Transverse colon (tissue), 4 donors: ENCODE data around the gene ZKSCAN3. TPM values are rescaled to one million over a fixed set of nuclear protein-coding genes. Genes with fewer than 3 reads are reported as not detected.

Experiments used
- DNase-seq: peaks from one replicate; pipeline ENCODE4 v3.0.0-alpha.2; 2019
- H3K27ac ChIP-seq, 4 donors: fragments of 200-600 bp; sonication (generic); 2 replicates each; pipeline ENCODE4 v1.5.1; 2016 to 2018; ENCODE audit warnings: inconsistent platforms in 4 of 4
- H3K27me3 ChIP-seq: fragments of 200-600 bp; sonication (generic); 2 replicates; pipeline ENCODE4 v1.5.1; 2017; ENCODE audit warnings: inconsistent platforms
- H3K36me3 ChIP-seq, 4 donors: fragments of 200-600 bp; sonication (generic); 2 replicates each; pipeline ENCODE4 v1.5.1; 2017 to 2019; ENCODE audit warnings: inconsistent platforms in 4 of 4
- H3K4me1 ChIP-seq, 4 donors: fragments of 200-600 bp; sonication (generic); 2 replicates each; pipeline ENCODE4 v1.5.1; 2017 to 2020; ENCODE audit warnings: inconsistent platforms in 4 of 4
- H3K4me3 ChIP-seq, 4 donors: fragments of 200-600 bp; sonication (generic); 1 replicate in 1 of 4; 2 replicates in 3 of 4; pipeline versions ENCODE4 v1.5.1 to v1.6.1; 2017 to 2019; ENCODE audit warnings: inconsistent platforms in 4 of 4
- H3K9me3 ChIP-seq, 2 donors: fragments of 200-600 bp; sonication (generic); 2 replicates each; pipeline ENCODE4 v1.5.1; 2017 to 2019; ENCODE audit warnings: inconsistent platforms in 2 of 2
- EP300 ChIP-seq: sonication (generic); formaldehyde crosslinking; IDR thresholded peaks from one replicate; pipeline ENCODE4 v1.6.1; 2017; ENCODE audit warnings: antibody characterized with exemption, low read depth
- POLR2A ChIP-seq: fragments of 450-650 bp; IDR thresholded peaks from one replicate; pipeline ENCODE4 v1.6.1; 2016; ENCODE audit warnings: antibody characterized with exemption, mild to moderate bottlenecking, moderate library complexity
- POLR2AphosphoS5 ChIP-seq, 3 donors: sonication (generic); formaldehyde crosslinking; IDR thresholded peaks; one replicate each; pipeline ENCODE4 v1.6.1; 2016; ENCODE audit warnings: antibody characterized with exemption in 3 of 3
- WGBS, 2 donors: methylation state at CpG; one replicate each; pipeline ENCODE4 v1.1.5; 2018; ENCODE audit warnings: low coverage in 1 of 2; 5-methylcytosine and 5-hydroxymethylcytosine counted together
- in situ Hi-C, 4 donors: fragments of 200-750 bp; cut with MboI; loops; one replicate each; pipeline versions ENCODE4 v1.15.0 to v1.15.1; 2017; ENCODE audit warnings: low sequenced_read_pairs in 3 of 4, low pct_ligation_motif_present in 1 of 4, low pct_unique_long_range_greater_than_20kb in 1 of 4
- intact Hi-C: fragments of 100-400 bp; cut with DNase I; formaldehyde crosslinking; loops from one replicate; pipeline ENCODE4 v1.15.1; 2023; ENCODE audit warnings: low total_unique reads
- total RNA-seq, 4 donors: library from RNA; depleted of rRNA; stranded (reverse); fragments of >200 nt; gene quantifications; one replicate each; pipeline ENCODE4 v1.1.0, GENCODE V29; 2016
- TF ChIP-seq, protein P1 (sequence below), 5 experiments: fragments of 200-600 bp in 3 of 5; fragments of 450-650 bp in 2 of 5; sonication (generic) in 3 of 5; IDR thresholded peaks; 1 replicate in 2 of 5; 2 replicates in 3 of 5; pipeline ENCODE4 v1.5.1; 2016 to 2017; ENCODE audit warnings: antibody characterized with exemption in 5 of 5, inconsistent platforms in 3 of 5, mild to moderate bottlenecking in 2 of 5, moderate library complexity in 1 of 5

Gene ZKSCAN3
- total RNA-seq, 4 donors from 2014 or later: 1.4 to 5.2 (median 4.3) TPM

GRCh38 chr6:28336284-28337120, 13.2 kb upstream of the ZKSCAN3 start:
- H3K27ac ChIP-seq: peak overlapping the region; percentile 96 to 98 (median 96)
- H3K36me3 ChIP-seq: no peaks in the 10 kb centered on the region
- TF ChIP-seq, protein P1, sequence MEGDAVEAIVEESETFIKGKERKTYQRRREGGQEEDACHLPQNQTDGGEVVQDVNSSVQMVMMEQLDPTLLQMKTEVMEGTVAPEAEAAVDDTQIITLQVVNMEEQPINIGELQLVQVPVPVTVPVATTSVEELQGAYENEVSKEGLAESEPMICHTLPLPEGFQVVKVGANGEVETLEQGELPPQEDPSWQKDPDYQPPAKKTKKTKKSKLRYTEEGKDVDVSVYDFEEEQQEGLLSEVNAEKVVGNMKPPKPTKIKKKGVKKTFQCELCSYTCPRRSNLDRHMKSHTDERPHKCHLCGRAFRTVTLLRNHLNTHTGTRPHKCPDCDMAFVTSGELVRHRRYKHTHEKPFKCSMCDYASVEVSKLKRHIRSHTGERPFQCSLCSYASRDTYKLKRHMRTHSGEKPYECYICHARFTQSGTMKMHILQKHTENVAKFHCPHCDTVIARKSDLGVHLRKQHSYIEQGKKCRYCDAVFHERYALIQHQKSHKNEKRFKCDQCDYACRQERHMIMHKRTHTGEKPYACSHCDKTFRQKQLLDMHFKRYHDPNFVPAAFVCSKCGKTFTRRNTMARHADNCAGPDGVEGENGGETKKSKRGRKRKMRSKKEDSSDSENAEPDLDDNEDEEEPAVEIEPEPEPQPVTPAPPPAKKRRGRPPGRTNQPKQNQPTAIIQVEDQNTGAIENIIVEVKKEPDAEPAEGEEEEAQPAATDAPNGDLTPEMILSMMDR (IDR thresholded peaks at IDR 0.05): no peak
- TF ChIP-seq POLR2AphosphoS5 (IDR thresholded peaks at IDR 0.05) (no peak), POLR2A (no peak), EP300 (no peak)
- in situ Hi-C loops: loop anchor here in 1 of 4 donors (25.0 kb wide), 1 partner anchor 1174 kb away; no protein-coding TSS in a partner anchor
- DNase-seq: peak; percentile 43
- peaks cover 0 to 3% of the 10 kb centered on the region in 2 donors for H3K9me3 ChIP-seq
- peak overlapping the region; percentile 52 to 76 (median 63) for H3K4me3 ChIP-seq
- intact Hi-C loops: loop anchor here (10.0 kb wide), 1 partner anchor 52 kb away; the partner anchor contains the start of gene PGBD1
- no peaks in the 10 kb centered on the region for H3K27me3 ChIP-seq
- 2 to 7% methylated on average over 12 to 24 of the region's 24 CpGs for whole genome bisulfite sequencing, 2 donors
- peaks cover 6 to 24% (median 15%) of the 10 kb centered on the region in 4 donors for H3K4me1 ChIP-seq

GRCh38 chr6:28337121-28337520, 12.6 kb upstream of the ZKSCAN3 start:
- peak overlapping the region; percentile 96 to 98 (median 96) for H3K27ac ChIP-seq
- no peaks in the 10 kb centered on the region for H3K9me3 ChIP-seq
- H3K4me3 ChIP-seq: peak overlapping the region in 2 of 4 donors; percentile 59 to 67
- H3K4me1 ChIP-seq: peaks cover 6 to 24% (median 15%) of the 10 kb centered on the region in 4 donors
- no peaks in the 10 kb centered on the region for H3K27me3 ChIP-seq
- intact Hi-C loops (loop anchor here (10.0 kb wide), 1 partner anchor 52 kb away; the partner anchor contains the start of gene PGBD1), in situ Hi-C loops (loop anchor here in 1 of 4 donors (25.0 kb wide), 1 partner anchor 1175 kb away; no protein-coding TSS in a partner anchor)
- DNase-seq: no peak
- no peaks in the 10 kb centered on the region for H3K36me3 ChIP-seq
- TF ChIP-seq, protein P1 (IDR thresholded peaks at IDR 0.05): no peak
- no peak for TF ChIP-seq POLR2AphosphoS5 (IDR thresholded peaks at IDR 0.05)
- TF ChIP-seq POLR2A: no peak
- no peak for TF ChIP-seq EP300

DNA sequence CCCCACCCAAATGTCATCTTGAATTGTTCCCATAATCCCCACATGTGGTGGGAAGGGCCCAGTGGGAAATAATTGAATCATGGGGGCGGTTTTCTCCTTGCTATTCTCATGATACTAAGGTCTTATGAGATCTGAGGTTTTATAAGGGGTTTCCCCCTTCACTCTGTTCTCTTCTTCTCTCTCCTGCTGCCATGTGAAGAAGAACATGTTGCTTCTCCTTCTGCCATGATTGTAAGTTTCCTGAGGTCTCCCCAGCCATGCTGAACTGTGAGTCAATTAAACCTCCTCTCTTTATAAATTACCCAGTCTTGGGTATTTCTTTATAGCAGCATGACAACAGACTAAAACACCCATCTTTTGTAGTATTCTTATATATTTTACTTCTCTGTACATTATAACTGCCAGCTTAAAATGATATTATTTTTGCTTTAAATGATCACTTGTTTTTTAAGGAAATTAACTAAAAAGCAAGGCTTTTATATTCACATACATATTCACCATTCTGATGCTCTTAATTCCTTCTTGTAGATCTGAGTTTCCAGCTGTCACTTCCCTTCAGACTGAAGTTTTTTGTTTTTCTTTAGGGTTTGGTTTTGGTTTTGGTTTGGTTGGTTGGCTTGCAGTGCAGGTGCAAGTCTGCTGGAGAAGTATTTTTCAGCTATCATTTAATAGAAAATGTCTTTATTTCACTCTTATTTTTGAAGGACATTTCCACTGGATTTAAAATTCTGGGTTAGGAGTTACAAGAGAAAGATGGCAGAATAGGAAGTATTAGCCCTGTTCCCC, 9.2 kb upstream of the ZKSCAN3 start:
- TF ChIP-seq POLR2AphosphoS5 (IDR thresholded peaks at IDR 0.05) (no peak), POLR2A (no peak), EP300 (no peak)
- TF ChIP-seq, protein P1 (IDR thresholded peaks at IDR 0.05): no peak
- Histone ChIP-seq H3K9me3 (no peaks in the 10 kb centered on the region), H3K36me3 (no peaks in the 10 kb centered on the region), H3K4me1 (peaks cover 6 to 13% (median 7%) of the 10 kb centered on the region in 4 donors), H3K27ac (no peak overlapping the region), H3K27me3 (no peaks in the 10 kb centered on the region), H3K4me3 (no peak overlapping the region)
- no peak for DNase-seq
- intact Hi-C loops (no loop called here), in situ Hi-C loops (loop anchor here in 1 of 4 donors (25.0 kb wide), 1 partner anchor 1178 kb away; no protein-coding TSS in a partner anchor)
- 85 to 91% methylated on average over 1 of the region's 1 CpG for WGBS, 2 donors
